Putamen (tissue), 1 donor: ENCODE measurements around the gene PANX2.
A peak's percentile ranks its signal among the peaks of the same experiment; 100 is the strongest.
"Not testable (repeated sequence)": the region's sequence is repeated elsewhere in the genome, so short reads cannot be mapped to it uniquely, and the experiment has no call there.

ENCODE experiments used
- DNase-seq: peaks from one replicate; pipeline ENCODE4 v3.0.0-alpha.2; 2016; ENCODE audit warnings: low spot score

PANX2 gene, protein sequence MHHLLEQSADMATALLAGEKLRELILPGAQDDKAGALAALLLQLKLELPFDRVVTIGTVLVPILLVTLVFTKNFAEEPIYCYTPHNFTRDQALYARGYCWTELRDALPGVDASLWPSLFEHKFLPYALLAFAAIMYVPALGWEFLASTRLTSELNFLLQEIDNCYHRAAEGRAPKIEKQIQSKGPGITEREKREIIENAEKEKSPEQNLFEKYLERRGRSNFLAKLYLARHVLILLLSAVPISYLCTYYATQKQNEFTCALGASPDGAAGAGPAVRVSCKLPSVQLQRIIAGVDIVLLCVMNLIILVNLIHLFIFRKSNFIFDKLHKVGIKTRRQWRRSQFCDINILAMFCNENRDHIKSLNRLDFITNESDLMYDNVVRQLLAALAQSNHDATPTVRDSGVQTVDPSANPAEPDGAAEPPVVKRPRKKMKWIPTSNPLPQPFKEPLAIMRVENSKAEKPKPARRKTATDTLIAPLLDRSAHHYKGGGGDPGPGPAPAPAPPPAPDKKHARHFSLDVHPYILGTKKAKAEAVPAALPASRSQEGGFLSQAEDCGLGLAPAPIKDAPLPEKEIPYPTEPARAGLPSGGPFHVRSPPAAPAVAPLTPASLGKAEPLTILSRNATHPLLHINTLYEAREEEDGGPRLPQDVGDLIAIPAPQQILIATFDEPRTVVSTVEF

DNA sequence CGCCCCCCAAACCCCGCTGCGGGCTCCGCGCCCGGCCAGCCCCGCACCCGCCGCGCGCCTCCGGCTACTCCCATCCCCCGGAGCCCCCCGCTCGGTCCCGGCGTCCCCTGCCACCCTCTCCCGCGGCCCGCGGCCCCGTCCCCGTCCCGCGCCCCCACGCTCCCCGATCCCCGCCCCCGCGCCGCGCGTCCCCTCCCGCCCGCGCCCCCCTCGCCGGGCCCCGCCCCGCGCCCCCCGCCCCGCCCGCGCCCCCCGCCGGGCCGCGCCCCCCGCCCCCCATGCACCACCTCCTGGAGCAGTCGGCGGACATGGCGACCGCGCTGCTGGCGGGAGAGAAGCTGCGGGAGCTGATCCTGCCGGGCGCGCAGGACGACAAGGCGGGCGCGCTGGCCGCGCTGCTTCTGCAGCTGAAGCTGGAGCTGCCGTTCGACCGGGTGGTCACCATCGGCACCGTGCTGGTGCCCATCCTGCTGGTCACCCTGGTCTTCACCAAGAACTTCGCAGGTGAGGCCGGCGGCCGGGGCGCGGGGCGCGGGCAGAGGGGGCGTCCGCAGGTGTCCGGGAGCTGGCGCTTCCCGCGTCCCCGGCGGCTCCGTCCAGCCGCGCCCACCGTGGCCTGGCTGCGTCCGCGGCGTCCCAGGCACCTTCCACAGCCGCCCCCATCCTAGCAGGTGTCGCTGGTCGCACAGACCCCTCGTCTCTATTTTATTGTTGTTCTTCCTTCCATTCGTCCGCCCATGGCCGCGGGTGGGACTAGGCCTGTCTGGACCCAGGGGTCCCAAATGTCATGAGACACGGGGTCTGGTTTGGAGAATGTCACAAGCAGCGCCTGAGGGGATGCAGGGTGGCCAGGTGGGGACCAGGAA is at the start of gene PANX2:
PANX2 (plus strand) TSS at position 279 of the 866 bp plus-strand sequence; CDS start at position 279, 0 bp downstream.
- no peak for DNase-seq

GRCh38 chr22:50121202-50121740 is 49.3 kb upstream of the PANX2 start:
- no peak for DNase-seq

DNA sequence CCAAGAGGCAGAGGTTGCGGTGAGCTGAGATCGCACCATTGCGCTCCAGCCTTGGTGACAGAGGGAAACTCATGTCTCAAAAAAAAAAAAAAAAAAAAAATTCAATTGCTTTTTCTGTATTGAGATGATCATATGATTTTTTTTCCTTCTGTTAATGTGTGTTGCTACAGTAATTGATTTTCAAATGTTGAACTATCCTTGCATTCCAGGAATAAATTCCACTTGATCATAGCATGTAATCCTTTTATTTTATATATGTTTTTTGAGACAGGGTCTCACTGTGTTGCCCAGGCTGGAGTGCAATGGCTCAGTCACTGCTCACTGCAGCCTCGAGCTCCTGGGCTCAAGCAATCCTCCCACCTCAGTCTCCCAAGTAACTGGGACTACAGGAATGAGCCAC is 47.4 kb upstream of the PANX2 start:
- DNase-seq = no peak

GRCh38 chr22:50125029-50125428 is 45.5 kb upstream of the PANX2 start:
- no peak for DNase-seq

GRCh38 chr22:50129121-50129736 is 41.3 kb upstream of the PANX2 start:
- no peak for DNase-seq

GRCh38 chr22:50131894-50132293 is 38.6 kb upstream of the PANX2 start:
- no peak for DNase-seq

- DNase-seq = no peak
Observed at GRCh38 chr22:50134481-50134880, 36.0 kb upstream of the PANX2 start.

DNA sequence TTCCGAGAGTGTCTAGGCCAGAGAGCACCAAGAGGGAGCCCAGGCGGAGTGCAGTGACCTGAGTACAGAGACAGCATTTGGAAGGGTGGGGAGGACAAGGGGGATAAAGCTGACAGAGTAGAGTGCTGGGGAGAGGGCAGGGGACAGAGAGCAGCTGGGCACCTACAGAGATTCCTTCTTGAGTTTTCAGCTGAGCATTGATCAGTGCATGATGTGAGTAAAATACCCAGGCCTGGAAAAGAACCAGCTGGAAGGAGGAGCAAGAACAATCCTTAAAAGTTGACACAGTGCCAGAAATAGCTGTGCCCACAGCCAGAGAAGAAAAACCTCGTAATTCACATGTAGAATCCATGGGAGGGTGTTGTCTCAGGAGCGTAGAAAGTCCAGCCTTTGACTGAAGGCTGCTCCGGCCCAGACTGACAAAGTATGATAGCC is 33.9 kb upstream of the PANX2 start:
- DNase-seq = no peak

DNA sequence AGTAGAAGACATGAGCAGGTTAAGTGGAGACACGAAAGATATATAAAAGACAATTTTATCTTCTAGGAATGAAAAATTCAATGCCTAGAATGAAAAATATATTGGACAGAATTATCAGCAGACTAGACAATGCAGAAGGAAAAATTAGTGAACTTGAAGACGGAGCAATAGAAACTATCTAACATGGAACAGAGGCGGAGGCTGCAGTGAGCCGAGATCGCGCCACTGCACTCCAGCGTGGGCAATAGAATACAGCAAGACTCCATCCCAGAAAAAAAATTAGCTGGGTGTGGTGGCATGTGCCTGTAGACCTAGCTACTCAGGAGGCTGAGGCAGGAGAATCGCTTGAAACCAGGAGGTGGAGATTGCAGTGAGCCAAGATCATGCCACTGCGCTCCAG is 33.3 kb upstream of the PANX2 start:
- DNase-seq = not testable (repeated sequence)

DNA sequence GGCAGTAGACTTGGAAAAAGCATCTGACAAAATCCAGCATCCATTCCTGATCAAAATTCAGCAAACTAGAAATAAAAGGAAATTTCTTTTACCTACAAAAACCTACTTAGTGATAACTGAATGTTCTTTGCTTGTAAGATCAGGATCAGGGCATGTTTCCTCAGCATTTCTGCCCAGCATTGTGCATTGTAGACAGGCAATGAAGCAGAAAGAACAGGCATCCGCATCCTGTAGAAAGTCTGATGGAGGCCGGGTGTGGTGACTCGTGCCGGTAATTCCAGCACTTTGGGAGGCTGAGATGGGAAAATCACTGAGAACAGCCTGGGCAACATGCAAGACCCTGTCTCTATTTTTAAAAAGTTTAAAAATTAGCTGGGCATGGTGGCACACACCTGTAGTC is 32.5 kb upstream of the PANX2 start:
- DNase-seq = no peak

- no peak for DNase-seq
Observed at GRCh38 chr22:50138988-50139387, 31.5 kb upstream of the PANX2 start.

DNA sequence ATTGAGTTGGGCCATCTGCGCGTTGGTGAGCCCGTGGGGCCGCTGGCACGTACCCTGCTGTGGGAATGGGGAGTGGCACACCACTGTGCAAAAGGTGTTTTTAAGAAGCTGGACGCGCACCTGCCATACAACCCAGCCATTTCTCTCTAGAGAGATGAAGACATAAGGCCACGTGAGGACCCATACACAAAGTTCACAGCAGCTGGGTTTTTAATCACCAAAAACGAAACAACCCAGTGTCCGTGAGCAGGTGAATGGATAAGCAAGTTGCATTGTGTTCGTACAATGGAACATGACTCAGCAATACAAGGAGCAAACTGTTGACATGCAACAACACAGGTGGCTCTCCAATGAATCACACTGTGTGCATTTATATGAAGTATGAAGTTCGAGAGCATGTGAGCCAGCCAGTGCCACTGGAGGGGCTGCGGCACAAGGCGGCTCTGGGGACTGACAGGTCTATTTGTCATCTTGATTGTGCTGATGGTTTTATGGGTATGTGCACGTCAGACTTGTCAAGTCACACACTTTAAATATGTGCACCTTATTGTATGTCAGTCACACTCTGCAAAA is 30.6 kb upstream of the PANX2 start:
- DNase-seq = no peak

DNA sequence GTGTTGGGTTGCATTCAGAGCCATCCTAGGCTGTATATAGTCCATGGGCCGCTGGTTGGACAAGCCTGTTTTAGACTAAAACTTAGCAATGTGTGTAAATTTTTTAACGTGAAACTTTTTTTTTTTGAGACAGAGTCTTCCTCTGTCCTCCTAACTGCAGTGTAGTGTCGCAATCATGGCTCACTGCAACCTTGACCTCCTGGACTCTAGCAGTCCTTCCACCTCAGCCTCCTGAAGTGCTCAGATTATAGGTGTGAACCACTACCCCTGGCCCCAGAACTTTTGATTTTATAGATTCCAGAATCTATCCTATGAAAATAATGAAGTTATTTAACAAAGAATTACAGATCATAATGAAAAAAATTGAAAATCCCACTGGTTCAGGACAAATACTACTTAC is 29.9 kb upstream of the PANX2 start:
- no peak for DNase-seq

DNA sequence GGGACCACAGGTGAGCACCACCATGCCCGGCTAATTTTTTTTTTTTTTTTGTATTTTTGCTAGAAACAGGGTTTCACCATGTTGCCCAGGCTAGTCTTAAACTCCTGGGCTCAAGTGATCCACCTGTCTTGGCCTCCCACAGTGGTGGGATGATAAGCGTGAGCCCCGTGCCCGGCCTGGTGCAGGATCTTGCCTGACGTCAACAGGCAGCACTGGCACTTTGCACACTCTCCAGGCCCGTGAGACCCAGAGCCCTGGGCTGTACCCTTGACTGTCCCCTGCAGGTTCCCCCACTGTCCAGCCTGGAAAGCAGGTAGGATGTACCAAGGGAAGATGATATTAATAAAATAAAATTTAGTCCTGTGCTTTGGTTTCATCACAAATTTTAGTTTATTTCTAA is 29.1 kb upstream of the PANX2 start:
- no peak for DNase-seq

DNA sequence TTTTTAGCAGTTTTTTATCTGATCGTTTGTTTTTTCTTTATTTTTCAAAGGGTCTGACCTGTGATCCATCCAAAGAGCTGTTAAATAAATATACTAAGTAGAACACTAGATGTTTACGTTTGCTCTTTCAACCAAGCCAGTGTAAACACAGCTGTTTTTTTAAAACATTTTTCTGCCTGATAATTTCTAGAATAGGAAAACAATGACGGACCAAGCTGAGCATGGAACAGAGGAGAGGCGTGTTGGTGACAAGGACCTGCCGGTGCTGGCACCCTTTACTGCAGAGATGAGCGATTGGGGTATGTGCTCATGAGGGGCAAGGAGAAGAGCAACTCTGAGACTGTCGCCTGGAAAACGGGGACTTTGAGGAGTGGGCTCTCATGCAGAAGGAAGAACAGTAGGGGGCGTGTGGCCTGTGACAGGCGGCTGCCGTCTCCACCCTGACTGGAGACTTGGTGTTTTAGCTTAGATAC is 28.6 kb upstream of the PANX2 start:
- no peak for DNase-seq

DNA sequence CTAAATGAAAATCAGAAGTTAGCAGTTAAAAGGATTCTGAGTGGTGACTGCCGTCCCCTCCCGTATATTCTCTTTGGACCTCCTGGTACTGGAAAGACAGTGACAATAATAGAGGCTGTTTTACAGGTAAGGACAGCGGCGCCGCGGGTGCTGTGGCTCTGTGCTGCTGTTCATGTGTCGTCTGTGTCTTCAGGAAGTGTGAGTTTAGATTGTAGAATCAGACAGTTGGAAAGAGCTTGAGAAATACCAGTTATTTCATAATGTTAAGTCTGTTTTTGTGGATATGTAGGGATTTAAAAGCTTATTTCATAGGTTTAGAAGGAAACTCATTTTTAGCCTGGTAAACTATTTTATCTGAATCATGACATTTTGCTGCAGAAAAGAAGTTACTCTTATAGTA is 27.4 kb upstream of the PANX2 start:
- no peak for DNase-seq

GRCh38 chr22:50144005-50144614 is 26.4 kb upstream of the PANX2 start:
- no peak for DNase-seq

- DNase-seq = no peak
Observed at GRCh38 chr22:50145721-50146438, 24.7 kb upstream of the PANX2 start.

DNA sequence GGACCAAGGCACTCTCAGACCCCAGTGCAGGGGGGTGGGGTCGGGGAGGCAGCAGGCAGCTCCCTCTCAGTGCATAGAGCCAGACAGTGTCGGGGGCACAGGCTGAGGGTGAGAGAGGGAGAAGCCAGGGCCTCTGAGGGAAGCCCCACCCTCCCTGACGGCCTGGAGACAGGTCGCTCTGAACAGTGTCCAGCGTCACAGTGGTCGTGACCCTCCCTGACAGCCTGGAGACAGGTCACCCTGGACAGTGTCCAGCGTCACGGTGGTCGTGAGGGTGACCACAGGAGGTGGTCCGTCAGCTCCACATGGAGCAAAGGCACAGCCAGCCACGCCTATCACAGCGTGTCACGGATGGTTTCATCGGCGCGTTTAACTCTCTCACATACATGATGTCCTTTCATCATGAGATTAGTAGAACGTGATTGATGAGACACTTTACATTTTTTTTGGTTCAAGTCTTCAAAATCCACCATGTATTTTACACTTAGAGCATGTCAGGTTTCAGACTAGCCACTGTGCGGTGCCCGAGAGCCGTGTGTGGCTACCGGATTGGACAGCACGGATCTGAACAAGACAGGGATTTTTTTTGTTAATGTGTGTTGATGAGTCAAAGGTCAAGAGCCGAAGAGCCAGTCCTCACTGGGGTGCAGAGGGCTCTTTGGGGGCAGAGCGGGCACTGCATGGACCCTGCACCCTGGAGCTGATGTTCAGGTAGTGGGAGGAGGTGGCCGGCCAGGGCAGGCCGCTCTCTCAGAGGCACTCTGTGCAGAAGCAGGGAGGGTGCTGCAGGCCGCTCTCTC is 23.9 kb upstream of the PANX2 start:
- peak; percentile 77 for DNase-seq
